A172 (cell line): ENCODE data around the gene RHOXF1. TPM values are rescaled to one million over a fixed set of nuclear protein-coding genes. Genes with fewer than 3 reads are reported as not detected.
"Not testable (repeated sequence)": the region's sequence is repeated elsewhere in the genome, so short reads cannot be mapped to it uniquely, and the experiment has no call there.

Source experiments
- DNase-seq: peaks from one replicate; pipeline ENCODE4 v3.0.0-alpha.2; 2015; ENCODE audit warnings: low spot score
- total RNA-seq: library from RNA; depleted of rRNA; stranded (reverse); fragments of >200 nt; shearing (Covaris generic); gene quantifications from 2 replicates; pipeline ENCODE4 v1.2.3, GENCODE V29; 2014; rRNA removed

RHOXF1 gene, protein sequence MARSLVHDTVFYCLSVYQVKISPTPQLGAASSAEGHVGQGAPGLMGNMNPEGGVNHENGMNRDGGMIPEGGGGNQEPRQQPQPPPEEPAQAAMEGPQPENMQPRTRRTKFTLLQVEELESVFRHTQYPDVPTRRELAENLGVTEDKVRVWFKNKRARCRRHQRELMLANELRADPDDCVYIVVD
- not detected in 2 replicates for total RNA-seq

GRCh38 chrX:120115438-120115963 is at the start of gene RHOXF1:
TSS of gene RHOXF1 (minus strand) at chrX:120115913. CDS start at chrX:120115862, 51 bp downstream.
- DNase-seq = no peak

DNA sequence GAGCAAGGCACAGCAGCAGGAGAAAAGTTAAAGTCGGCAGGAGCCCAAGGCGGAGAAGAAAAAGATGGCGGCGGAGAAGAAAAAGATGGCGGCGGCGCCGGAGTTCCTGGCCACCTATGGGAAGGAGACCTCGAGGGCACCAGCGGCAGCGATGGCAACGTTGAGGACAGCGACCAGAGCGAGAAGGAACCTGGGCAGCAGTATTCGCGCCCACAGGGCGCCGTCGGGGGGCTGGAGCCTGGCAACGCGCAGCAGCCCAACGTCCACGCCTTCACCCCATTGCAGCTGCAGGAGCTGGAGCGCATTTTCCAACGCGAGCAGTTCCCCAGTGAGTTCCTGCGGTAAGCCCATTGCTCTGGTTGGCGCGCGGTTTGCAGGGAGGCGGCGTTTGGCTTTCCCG is 43.4 kb upstream of the RHOXF1 start:
- DNase-seq = not testable (repeated sequence)

DNA sequence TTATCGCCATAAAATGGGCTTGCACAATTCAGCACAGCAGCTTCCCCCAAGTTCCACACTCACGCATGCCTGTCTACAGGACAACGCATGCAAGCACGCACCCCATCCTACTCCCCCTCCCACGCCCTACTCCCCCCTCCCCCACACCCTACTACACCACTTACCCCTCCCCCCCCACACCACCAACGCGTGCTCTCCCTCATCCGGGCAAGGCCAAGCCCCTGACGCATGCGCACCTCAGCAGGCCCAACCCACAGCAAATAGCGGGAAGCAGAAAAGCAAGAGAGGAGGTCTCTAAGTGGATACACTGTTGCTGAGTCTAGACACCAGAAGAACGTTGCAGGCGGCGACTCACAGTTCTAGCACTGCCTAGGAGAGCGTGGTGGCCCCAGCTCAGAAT is 42.6 kb upstream of the RHOXF1 start, which contains the start of gene RHOXF2:
TSS of gene RHOXF2 (plus strand) at position 301 of the 400 bp plus-strand sequence. CDS start 138 bp downstream, outside the sequence.
- DNase-seq = not testable (repeated sequence)

DNA sequence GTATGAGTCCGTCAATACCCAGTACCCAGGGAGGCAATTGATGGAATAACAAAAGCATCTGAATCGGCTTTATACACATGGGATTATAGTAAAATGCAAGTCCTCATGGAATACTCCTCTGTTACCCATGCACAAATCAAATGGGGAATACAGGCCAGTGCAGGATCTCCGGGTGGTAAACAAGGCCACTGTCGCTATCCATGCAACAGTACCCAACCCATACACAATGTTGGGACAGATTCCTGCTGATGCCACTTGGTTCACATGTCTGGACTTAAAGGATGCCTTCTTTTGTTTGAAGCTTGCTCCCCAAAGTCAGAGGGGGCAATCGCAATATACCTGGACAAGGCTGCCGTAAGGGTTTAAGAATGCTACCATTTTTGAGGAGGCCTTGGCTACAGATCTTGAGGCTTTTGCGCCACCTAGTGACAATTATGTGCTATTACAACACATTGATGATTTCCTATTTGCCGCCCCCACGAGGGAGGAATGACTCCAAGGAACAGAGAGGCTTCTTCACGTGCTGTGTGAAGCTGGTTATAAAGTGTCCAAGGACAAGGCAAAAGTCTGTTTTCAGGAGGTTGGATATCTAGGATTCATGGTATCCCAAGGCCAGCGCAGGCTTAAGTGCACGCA is 34.5 kb upstream of the RHOXF1 start:
- DNase-seq = not testable (repeated sequence)

DNA sequence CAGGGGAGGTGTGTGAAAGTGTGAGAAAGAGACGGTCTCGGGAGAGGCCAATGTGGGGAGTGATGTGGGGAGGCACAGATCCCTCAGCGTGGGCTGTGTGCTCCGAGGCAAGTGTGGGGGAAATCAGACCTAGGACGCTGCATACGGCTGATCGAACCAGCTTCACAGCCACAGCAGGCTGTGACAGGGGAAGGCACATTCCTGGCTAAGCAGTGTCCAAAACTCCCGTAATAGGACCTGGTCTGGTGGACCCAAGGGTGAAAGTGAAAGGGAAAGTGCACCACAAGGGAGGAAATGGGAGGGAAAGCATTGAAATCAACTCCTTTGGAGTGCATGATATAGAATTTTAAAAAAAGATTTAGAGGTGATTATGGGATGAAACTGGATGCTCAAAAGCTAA is 31.8 kb upstream of the RHOXF1 start:
- DNase-seq = no peak

DNA sequence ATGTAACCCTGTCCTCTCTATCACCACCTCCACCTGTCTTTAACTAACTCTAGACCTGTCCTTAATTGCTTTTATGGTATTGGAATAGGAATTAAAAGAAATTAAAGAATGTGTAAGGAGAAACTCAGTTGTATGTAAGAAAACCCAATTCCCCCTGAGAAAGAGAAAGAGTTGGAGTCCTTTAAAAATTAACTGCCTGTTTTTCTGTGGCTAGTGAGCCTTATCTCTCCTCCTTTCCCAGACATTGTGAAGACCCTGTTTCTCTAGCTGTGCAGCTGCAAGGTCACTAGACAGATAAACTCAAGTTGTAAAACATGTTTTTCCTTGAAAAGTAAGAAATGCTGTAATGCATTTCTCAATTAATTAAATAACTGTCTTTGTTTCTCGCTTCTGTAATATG is 30.6 kb upstream of the RHOXF1 start:
- not testable (repeated sequence) for DNase-seq

- DNase-seq = no peak
These were observed 29.7 kb upstream of the RHOXF1 start for GRCh38 chrX:120145295-120145925.

GRCh38 chrX:120144178-120144844 is 28.6 kb upstream of the RHOXF1 start:
- DNase-seq = no peak

GRCh38 chrX:120140293-120140981 is 24.7 kb upstream of the RHOXF1 start:
- no peak for DNase-seq

- no peak for DNase-seq
These were observed 21.7 kb upstream of the RHOXF1 start for GRCh38 chrX:120137439-120137838.

DNA sequence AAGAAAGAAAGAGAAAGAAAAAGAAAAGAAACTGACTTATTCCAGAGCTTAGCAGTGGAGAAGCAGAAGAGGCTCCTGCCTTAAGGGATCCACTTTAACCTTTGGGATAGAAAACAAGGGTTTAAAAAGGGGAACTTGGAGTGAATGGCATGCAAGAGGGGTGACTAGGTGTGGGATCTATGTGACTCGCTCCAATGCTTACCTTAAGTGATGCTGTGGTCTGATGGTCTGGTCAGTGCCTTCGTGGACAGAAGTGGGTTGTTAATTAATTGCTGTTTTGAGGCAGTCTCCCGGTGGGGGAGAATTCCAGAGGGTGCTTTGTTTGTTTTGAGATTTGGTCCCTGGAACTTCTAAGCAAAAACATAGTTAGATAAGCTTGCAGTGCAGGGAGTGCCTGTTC is 21.1 kb upstream of the RHOXF1 start:
- DNase-seq = no peak

- DNase-seq = no peak
These were observed 20.4 kb upstream of the RHOXF1 start for GRCh38 chrX:120136128-120136527.

- DNase-seq = not testable (repeated sequence)
These were observed 12.7 kb upstream of the RHOXF1 start for GRCh38 chrX:120128306-120128846.

DNA sequence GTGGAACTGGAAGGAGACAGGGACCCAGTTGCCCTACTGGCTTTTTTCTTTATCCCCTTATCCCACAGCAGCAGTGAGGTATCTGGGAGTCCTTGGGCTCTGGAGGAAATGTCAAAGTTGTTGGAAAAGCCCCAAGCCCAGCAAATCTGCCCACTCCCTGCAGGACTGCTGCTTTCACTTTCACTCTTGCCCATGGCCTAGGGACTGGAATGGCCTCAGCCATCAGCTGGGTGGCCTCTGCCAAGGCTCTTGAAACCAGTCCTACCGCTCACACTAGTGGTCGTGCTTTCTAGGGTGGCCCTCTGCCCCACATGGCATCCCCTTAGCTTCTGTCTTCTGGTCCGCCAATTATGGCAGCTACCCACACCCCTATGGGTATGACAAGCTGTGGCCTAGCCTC is 9.7 kb upstream of the RHOXF1 start:
- DNase-seq = no peak

DNA sequence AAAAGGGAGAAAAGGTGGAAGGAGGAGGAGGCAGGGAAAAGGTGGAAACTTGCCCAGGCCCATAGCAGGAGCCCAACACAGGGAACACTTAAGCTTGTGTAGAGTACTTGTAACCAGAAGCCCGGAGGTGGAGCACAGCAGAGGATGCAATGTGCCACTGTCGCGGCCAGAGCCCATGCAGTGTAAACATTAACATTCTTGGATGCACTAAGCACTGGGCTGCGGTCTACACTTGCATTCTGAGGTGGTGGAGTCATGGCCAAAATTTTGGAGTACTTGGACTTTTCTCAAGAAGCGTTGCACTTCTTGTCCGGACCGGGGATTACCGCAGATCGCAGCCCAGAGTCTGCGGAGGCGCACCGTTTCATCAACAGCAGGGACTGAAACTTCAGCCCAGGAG is 4.5 kb upstream of the RHOXF1 start:
- DNase-seq = peak; percentile 30

GRCh38 chrX:120111611-120112010 is 4.1 kb downstream of the RHOXF1 start:
- DNase-seq = no peak

- DNase-seq = no peak
These were observed 6.3 kb downstream of the RHOXF1 start for GRCh38 chrX:120109378-120109777.

DNA sequence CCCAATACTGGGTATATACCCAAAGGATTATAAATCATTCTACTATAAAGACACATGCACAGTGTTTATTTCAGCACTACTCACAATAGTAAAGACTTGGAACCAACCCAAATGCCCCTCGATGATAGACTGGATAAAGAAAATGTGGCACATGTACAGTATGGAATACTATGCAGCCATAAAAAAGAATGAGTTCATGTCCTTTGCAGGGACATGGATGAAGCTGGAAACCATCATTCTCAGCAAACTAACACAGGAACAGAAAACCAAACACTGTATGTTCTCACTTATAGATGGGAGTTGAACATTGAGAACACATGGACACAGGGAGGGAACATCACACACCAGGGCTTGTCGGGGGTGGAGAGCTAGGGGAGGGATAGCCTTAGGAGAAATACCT is 11.0 kb downstream of the RHOXF1 start:
- DNase-seq = not testable (repeated sequence)

DNA sequence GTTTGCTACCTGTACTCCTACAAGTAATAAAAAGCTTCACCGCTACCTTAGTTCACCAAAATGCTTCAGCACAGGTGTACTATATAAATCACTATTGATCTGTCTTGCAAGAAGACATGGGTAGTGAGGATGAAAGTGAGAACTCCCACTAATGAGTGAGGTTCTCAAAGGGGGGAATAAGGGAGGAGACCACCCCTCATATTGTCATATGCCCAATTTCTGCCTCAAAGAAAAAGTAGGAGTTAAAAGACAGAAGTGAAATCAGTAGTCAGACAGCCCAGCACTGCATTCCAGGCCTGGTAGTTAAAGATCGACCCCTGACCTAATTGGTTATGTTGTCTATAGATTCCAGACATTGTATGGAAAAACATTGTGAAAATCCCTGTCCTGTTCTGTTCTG is 14.7 kb downstream of the RHOXF1 start:
- DNase-seq = not testable (repeated sequence)

- DNase-seq = no peak
These were observed 25.5 kb downstream of the RHOXF1 start for GRCh38 chrX:120090208-120090607.

- DNase-seq = no peak
These were observed 28.3 kb downstream of the RHOXF1 start for GRCh38 chrX:120087289-120088017.
